Activated CD4-positive, alpha-beta T cell treated with anti-CD3 and anti-CD28 coated beads, Interleukin-2, Interleukin-6, amounts not matched to agents 100 ng/mL and 50 ng/mL, durations not matched to agents 16 hours and 8 hours (primary cell): ENCODE measurements around the gene TRIO.

Source experiments
- DNase-seq: peaks from one replicate; pipeline ENCODE4 v3.0.0-alpha.2; 2020

Gene TRIO

DNA sequence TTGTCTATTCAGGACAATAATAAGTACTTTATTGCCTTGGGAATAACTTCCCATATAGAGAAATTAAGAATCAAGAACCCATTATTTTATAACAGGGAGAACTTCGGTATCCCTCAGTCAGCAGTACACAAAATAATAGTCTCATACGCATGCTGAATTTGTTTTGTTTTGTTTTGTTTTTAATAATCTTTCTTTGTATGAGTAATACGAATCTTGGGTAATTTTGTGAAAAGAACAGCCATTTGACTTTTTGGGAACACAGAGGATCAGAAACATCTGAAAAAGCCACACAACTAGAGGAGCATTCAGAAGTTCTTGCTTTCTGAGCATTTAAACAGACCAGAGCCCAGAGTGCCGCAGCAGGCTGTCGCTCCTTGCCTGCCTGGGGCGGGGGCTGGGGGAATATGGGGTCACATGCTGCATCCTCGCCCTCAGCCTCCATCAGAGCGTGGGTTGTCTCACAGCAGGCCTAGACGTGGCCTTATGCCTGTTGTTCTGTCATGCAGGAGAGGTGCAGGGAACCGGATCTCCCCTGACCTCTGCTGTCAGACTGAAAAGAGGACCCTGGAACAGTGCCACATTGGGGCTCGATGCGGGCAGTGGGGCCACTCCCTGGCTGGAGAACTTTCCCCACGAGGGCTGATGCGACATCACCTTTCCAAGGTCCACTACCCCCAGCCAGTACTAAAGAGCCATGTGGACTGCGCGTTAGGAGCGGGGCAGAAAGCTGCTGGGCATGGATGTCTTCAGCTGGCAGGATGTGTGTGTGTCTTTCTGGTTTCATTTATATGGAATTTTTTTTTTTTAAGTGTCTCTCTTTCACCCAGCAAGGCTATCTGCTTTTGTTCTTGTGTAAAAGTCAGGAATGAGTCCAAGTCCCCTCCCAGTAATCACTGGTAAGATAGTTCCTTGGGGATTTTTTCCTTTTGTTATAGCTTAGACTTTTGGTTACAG lies 305.1 kb downstream of the TRIO start:
- DNase-seq, result no peak

DNA sequence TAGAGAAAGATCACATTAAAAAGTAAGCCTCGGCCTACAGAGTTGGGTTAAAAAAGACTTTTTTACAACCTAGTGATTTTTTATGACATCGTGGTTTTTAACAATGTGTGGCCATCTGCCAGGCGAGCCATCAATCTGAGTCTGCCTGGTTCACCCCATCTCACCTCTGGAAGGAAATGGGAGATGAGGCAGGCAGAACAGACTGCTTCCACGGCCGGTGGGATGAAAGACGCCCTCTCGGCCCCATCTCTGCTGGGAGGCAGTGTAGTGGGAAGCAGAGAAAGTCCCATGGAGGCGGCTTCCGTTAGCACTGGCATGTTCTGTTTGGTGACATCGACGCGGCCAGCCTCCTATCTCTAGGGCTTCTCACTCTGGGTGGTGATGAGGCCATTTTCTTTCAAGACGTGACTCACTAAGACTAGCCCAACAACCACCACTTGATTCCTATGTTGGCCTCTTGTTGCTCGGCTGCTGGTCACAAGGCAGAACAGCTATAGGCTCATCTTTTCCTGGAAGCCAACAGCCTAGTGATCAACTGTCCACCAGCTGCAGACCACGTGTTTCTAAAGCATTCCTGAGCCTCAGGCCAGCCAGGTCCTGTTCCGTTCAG lies 306.0 kb downstream of the TRIO start:
- no peak for DNase-seq

DNA sequence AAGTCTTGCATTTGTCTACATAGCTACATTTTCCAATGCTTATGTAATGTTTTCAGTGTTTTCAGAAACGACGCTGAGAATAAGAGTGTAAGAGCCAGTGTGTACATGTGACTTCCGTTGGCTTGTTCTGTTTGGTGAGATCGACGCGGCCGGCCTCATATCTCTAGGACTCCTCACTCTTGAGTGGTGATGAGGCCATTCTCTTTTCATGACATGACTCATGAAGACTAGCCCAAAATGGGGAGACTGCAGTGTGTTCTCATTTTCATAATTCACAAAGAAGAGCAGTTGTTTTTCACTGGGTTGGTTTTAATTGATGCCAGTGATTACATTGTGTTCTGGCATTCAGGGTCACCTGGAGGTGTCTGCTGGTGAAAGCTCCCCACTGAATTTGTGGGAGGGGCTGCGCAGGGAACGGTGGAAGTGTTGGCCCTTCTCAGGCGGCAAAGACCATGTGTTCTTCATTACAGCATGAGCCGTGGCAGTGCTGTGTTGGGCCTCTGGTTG lies 306.9 kb downstream of the TRIO start:
- DNase-seq, result peak; percentile 46

DNA sequence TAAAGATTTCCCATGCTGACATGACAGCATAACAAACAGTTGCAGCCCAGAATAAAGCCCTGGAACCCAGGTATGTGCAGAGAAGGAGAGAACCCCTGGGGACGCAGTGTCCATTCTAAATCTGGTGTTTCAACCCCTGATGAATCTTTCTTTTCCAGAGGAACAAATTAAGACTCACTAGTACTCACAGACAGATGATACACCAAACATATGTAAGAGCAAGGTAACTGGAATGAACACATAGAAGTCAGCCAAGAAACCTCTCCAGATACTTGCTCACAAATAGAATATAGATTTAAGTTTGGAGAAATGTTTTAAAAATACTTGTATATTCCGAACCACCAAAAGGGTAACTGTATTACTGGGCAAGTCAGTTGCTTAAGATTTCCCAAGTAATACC lies 307.6 kb downstream of the TRIO start:
- no peak for DNase-seq

DNA sequence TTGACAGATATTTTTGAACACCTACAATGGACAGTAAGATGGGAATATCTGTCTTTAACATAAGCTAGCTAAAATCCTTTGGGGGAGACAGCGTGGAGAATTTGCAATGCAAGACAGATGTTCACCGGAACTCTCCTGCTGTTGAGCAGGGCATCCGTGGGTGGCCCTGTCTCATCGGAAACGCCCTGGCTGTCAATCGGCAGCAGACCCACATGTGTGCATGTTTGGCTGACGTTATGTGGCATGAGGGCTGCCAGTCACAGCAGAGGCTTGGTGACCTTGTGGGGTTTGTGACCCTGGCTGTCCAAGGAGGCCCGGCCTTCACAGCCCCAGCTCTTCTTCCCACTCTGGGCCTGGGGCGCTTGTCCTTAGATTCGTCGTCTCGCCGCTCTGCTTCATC lies 308.7 kb downstream of the TRIO start:
- DNase-seq, result no peak

DNA sequence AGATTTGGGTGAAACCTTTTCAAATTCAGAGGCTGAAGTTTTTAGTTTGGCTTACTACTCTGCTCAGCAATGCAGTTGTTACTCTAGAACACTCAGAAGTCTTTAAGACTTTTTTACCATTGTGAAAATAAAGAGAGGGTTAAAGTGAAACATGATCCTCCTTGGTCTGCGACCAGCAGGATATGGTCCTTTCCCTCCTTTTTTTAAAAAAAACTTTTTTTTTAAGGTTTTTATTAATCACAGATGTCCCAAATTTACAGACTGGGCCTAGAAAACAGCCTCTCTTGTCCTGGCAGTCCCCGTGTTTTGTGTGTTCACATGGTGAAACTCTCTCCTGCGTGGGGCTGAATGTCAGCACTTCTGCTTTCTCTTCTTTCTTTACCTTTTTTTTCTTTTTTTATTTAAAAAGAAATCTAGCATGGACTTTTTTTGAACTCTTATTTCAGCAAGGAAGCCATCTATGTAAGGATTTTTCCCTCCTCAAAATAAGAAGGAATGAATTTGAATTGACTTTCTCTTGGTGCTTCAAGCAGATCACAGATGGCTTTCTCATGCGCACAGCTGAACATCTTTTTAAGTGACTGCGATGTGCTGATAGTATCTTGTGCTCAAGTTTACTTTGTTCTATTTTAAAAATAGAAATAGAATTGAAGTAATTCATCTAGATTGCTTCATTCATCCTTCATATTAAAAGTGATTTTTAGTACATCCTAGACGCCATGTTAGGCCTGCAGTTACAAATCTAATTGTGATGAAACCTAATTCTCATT lies 309.7 kb downstream of the TRIO start:
- no peak for DNase-seq

DNA sequence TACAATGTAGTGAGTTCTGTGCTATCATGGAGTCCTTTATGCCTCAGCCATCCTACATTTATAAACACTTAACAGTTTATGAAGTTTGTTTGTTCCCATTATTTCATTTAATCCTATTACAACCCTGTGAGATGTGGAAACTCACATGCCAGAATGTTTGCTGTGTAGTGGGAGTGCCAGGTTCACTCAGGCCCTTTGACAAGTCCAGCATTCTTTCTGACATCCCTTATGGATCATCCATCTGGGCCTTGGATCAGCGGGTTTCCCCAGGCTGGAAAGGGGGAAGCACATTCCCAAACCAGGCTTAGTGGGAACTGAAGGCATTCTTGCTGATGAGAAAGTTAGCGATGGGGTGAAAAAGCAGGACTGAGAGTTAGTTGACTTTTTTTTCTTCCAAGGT lies 310.3 kb downstream of the TRIO start:
- no peak for DNase-seq

DNA sequence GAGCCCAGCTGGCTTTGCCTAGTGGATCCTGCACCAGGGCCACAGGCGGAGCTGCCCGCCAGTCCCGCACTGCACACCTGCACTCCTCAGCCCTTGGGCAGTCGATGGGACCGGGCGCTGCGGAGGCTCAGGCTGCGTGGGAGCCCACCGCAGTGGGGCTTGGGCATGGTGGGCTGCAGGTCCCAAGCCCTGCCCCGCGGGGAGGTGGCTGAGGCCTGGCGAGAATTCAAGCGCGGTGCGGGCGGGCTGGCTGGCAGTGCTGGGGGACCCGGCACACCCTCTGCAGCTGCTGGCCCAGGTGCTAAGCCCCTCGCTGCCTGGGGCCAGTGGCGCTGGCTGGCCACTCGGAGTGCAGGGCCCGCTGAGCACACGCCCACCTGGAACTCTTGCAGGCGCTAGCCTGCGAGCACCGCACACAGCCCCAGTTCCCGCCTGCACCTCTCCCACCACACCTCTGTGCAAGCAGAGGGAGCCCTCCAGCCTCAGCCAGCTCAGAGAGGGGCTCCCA lies 312.7 kb downstream of the TRIO start:
- DNase-seq, result no peak

DNA sequence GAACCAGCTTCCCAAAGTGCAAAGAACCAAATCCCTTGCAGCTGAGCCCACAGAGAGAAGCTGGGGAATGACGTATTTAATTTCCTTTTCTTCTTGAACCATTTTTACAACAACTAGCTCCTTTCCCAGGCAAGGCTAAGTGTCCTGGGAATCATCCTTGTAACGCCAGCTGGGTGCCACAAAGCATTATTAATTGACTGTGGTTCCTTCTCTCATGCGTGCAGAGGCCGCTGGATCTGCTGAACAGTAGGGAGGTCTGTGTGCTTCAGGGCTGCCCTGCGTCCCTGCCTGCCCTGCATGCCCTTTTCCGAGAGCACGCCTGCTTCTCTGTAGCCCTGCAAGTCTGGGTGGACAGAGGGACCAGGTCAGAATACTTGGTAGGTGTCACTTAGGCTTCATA lies 314.3 kb downstream of the TRIO start:
- DNase-seq, result no peak

DNA sequence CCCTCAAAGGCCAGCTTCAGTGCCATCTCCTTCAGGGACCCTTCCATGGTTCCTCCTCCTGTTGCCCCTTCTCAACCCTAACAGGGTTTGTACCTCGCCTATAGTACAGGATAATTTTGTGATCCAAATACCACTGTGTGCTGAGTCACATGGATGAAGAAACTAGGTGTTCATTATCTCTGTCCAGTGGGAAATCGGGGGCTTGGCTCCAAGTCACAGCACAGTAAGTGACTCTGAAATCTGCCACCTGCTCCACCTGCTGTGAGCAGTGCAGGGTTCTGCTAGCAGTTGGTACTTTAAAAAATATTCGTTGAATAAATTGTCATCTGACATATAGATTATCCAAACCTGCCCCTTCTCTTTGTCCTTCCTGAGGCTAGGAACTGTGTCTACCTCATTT lies 315.3 kb downstream of the TRIO start:
- no peak for DNase-seq

DNA sequence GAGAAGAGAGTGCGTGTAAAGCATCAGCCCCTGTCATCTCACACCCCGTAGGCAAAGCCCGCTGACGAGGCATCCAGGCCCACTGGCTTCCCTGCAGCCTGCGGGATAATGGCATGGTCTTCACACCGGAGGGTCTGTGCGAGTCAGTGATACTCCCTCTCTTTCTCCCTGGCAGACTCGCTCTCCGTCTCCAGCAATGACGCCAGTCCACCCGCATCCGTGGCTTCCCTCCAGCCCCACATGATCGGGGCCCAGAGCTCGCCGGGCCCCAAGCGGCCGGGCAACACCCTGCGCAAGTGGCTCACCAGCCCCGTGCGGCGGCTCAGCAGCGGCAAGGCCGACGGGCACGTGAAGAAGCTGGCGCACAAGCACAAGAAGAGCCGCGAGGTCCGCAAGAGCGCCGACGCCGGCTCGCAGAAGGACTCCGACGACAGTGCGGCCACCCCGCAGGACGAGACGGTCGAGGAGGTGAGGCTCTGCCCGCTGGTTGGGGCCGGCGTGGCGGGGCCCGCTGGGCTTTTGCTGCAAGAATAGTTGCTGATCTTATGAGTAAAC lies 317.8 kb downstream of the TRIO start:
- no peak for DNase-seq

DNA sequence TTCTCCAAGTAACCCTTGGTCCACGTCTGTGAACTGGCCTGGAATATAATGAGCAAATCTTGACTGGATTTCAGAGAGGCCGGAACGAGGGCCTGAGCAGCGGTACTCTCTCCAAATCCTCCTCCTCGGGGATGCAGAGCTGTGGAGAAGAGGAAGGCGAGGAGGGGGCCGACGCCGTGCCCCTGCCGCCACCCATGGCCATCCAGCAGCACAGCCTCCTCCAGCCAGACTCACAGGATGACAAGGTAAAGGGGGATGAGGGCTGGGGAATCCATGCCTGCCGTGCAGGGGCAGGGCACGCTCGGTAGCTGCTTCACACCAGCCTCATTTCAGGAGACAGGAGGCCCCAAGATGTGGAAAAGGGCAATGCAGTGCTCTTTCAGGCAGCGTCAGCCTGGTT lies 319.5 kb downstream of the TRIO start:
- DNase-seq, result no peak

DNA sequence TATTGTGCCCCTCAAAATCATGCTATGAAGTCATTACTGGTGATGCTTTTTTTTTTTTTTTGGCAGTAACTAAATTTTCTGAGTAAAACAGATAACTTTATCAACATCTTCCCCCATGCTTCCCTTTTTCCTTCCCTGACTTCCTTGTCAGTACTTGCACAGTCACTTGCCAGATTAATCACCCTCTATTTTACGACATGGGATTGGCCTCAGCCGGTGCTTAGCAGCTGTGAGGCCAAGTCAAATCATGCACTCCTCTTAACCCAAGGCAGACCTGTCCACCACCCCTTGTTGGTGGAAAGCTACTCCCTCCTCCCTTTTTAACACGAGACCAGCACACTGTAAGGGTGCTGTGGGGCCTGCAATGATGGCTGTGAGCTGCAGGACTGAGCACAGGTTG lies 320.5 kb downstream of the TRIO start:
- no peak for DNase-seq

DNA sequence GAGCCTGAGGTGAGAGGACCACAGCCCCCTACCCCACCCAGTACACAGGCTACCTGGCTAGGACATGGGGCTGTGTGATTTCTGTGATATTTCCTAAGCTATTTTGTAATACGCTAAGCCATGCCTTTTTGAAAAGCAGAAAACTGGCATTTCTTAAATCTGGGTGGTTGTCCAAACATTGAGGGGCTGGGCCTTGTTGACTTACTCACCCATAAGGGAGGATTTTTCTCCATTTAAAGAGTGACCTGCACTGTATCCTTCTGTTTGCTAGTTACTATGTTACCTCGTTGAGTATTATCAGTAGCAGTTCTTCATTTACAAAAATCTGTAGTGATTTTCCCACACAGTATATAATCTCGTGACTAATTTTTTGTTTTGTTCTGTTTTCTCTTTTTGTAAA lies 321.0 kb downstream of the TRIO start:
- DNase-seq, result no peak

DNA sequence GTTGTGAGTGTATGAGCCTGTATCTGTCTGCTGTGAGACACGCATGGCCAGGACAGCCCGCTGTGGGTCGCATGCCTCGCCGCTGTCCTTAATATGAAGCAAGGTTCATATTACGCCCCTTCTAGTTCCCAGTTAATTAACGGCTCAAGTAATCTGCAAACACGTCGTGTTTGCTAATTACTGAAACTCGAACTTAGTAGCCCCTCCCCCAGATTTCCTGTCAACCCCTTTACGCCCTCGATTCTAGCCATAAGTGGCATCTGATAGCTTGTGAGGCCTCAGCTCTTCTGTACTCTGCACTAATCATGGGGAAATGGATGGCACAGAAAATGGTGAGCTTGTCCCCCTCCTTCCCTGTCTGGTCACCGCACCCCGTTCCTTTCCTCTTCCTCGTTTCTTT lies 321.5 kb downstream of the TRIO start:
- no peak for DNase-seq

DNA sequence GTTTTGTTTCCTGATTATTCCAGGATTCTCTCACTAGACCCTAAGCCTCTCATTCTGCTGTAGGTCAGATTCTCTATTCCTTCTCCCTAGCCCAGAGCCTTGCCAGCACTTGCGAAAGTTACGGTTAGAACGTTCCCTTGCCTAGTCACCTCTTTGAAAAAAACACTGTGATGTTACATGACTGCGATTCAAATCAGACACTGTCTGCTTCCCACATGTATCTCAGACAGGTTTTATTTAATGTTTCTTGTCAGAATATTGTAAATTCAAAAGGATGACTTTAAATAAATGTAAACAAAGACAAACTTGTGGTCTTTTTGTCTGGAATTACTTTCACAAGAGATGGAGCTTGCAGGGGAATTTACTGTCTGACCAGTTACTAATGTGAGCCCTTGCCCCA lies 322.0 kb downstream of the TRIO start:
- no peak for DNase-seq

DNA sequence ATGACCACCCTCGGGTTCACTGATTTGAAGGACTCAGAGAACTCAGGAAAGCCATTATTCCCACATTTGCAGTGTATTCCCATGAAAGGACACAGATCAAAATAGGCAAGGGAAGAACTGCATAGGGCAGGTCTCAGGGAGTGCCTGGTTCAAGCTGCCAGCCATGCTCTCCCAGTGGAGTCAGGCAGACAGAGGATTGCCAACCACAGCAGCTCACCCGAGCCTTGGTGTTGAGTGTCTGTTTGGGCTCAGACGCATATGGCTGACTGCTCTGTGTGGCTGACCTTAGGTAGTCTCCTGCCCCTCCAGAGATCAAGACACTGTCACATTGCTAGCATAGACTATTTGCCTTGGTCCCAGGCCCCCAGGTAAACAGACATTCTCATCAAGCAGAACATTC lies 322.6 kb downstream of the TRIO start:
- DNase-seq, result no peak

DNA sequence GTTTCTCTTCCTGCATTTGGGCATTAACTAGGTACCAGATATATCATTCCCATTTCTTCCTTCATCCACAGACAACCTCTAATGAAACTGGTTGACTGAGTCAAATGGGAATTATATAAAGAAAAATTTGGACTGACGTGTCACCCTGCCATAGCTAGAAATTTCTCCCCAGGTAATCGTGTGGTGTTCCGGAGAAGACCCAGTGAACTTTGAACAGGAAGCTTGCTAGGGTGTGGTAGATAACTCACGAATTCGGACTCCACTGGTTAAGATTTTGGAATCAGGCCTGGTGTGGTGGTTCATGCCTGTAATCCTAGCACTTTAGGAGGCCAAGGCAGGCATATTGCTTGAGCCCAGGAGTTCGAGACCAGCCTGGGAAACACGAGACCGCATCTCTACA lies 324.1 kb downstream of the TRIO start:
- no peak for DNase-seq

DNA sequence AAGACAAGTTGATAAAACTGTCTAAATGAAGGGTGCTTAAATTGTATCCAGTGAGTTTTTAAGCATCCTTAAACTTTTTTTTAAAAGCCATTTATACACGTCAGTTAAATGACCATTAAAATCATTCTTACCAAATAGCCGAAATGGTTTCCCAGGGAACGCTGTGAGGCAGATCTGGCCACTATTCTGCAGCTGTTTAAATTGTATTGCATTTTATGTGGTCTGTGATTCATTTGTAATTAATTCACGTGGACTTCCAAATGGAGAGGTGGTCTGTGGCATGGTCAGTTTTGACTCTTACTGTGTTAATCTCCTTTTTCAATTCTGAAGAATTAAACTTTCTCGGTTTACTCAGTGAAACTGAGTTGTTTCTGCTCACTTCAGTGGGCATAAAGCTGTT lies 324.7 kb downstream of the TRIO start:
- no peak for DNase-seq

DNA sequence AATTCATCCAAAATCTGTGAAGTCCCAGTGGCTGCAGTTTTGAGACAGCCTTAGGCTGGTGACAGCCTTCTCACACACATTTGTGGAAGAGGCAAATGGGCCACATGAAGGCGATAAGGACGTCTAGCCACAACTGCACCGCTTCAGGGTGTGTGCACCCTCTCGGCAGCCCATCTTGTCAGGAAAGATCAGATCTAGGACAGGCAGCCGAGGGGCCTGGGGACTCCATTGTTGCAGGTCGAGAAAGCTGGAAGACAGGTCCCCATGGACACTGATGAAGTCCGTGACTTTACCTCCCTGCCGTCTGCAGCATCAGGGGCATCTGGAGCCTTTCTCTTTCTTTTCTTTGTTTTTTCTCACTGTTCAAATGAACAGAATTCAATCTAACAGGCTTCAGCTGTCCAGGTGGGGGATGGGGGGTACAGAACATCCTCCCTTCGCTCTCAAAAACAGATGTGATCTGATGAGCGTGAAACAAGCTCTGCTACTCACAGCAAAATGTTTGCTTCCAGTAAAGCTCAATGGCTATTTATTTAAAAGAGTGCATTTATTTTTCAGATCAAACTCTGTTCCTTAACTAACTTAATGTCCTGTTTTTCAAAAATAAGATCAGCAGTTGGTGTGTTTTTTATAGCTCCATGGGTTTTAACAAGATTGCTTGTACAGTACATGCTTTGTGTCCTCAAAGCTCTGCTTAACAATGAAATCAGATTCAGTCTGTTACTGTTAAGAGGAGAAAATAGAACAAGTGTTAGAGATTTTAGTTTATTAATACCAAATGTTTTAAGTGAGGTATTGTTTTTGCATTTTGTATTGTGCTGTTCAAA lies 326.6 kb downstream of the TRIO start:
- DNase-seq, result no peak

DNA sequence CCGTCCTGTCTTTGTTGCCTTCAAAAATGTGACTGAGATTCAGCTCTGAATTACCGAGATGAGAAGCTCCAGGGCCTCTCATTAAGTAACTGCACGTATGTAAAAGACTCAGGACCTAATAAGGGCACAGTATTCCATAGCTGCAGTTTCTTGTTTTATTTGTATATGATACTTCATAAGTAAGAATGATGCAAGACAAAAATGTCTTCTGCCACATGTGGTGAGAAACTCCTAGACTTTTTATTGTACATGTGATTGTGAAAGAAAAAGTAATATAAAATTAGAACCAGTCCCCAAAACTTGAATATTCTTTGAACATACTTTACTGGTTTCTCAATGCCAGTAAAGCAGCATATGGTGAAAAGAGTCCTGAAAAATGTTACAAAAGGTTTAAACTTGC lies 328.4 kb downstream of the TRIO start:
- no peak for DNase-seq

DNA sequence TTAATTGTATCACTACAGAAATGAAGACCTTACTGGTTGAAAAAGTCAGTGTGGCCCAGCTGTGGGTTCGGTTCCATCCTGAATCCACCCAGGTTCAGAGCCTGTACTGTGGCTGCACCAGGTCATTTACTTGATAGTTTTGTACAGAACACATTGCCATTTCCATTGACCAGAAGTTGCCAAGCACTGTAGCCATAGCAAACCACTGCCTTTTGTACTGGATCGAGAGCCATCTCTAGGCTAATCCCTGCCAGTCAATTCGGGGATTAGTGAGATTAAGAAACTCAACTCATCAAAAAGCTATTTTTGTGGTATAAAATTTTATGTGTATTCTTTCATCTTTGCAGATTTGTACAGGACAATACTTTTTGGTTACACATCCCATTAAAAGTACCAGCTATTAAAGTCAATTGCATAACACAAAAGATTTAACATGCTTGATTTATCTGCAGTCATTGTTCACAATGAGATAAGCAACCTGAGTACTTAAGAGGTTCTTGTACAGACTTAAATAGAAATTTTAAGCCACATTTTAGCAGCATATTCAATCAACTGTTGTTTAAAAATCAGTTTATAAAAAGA lies 329.9 kb downstream of the TRIO start:
- DNase-seq, result no peak
